DOHH2 (cell line): ENCODE data around the gene HOXA2.

Experiments used
- H3F3A ChIP-seq: fragments of 200-600 bp; sonication (generic), shearing (Covaris generic); 2 replicates; pipeline ENCODE4 v1.6.0; 2016; ENCODE audit warnings: antibody characterized with exemption, mild to moderate bottlenecking; ENCODE audit not compliant: control insufficient read depth, insufficient read depth
- H3K27ac ChIP-seq: fragments of 200-600 bp; sonication (generic); 2 replicates; pipeline ENCODE4 v1.5.1; 2014; ENCODE audit warnings: low read depth, mild to moderate bottlenecking, low read length, moderate library complexity
- H3K27me3 ChIP-seq: fragments of 200-600 bp; sonication (generic); 2 replicates; pipeline ENCODE4 v1.6.1; 2014; ENCODE audit warnings: mild to moderate bottlenecking, low read length, mixed read lengths; ENCODE audit not compliant: control insufficient read depth
- H3K36me3 ChIP-seq: fragments of 200-600 bp; sonication (generic); 2 replicates; pipeline ENCODE4 v1.6.1; 2014; ENCODE audit warnings: mild to moderate bottlenecking, low read length, moderate library complexity, mixed read lengths; ENCODE audit not compliant: control insufficient read depth
- H3K4me1 ChIP-seq: fragments of 200-600 bp; sonication (generic); 2 replicates; pipeline ENCODE4 v1.6.1; 2014; ENCODE audit warnings: mild to moderate bottlenecking, low read length, mixed read lengths; ENCODE audit not compliant: control insufficient read depth
- H3K4me2 ChIP-seq: fragments of 200-600 bp; sonication (generic); 2 replicates; pipeline ENCODE4 v1.6.0; 2014; ENCODE audit warnings: mild to moderate bottlenecking, low read length, moderate library complexity
- H3K4me3 ChIP-seq: fragments of 200-600 bp; sonication (generic); 2 replicates; pipeline ENCODE4 v1.5.1; 2014; ENCODE audit warnings: mild to moderate bottlenecking, low read length, mixed read lengths
- H3K79me2 ChIP-seq: fragments of 200-600 bp; sonication (generic); 2 replicates; pipeline ENCODE4 v1.6.1; 2014; ENCODE audit warnings: mild to moderate bottlenecking, low read length, mixed read lengths; ENCODE audit not compliant: control insufficient read depth
- H3K9me2 ChIP-seq: fragments of 200-600 bp; sonication (generic); replicated peaks from 2 replicates; pipeline ENCODE4 v1.6.1; 2014; ENCODE audit warnings: mild to moderate bottlenecking, low read length, mixed read lengths; ENCODE audit not compliant: control insufficient read depth
- H3K9me3 ChIP-seq: fragments of 200-600 bp; sonication (generic); 2 replicates; pipeline ENCODE4 v1.6.1; 2014; ENCODE audit warnings: antibody characterized with exemption, low read length, mixed read lengths; ENCODE audit not compliant: control insufficient read depth, insufficient read depth
- H4K20me1 ChIP-seq: fragments of 200-600 bp; sonication (generic); 2 replicates; pipeline ENCODE4 v1.6.0; 2014; ENCODE audit warnings: low read depth, mild to moderate bottlenecking, antibody characterized with exemption, low read length, moderate library complexity; ENCODE audit not compliant: control insufficient read depth, insufficient read depth
- EZH2phosphoT487 ChIP-seq: fragments of 200-600 bp; sonication (generic); IDR thresholded peaks from 2 replicates; pipeline ENCODE4 v1.6.1; 2017; ENCODE audit warnings: borderline replicate concordance, mild to moderate bottlenecking, antibody characterized with exemption, low read length, moderate library complexity, mixed read lengths
- TF ChIP-seq, protein P1 (sequence below): fragments of 200-600 bp; sonication (generic); IDR thresholded peaks from one replicate; pipeline ENCODE4 v1.5.1; 2014; ENCODE audit warnings: antibody characterized with exemption, mild to moderate bottlenecking, low read depth, low read length; ENCODE audit not compliant: poor library complexity, severe bottlenecking

Gene HOXA2

DNA sequence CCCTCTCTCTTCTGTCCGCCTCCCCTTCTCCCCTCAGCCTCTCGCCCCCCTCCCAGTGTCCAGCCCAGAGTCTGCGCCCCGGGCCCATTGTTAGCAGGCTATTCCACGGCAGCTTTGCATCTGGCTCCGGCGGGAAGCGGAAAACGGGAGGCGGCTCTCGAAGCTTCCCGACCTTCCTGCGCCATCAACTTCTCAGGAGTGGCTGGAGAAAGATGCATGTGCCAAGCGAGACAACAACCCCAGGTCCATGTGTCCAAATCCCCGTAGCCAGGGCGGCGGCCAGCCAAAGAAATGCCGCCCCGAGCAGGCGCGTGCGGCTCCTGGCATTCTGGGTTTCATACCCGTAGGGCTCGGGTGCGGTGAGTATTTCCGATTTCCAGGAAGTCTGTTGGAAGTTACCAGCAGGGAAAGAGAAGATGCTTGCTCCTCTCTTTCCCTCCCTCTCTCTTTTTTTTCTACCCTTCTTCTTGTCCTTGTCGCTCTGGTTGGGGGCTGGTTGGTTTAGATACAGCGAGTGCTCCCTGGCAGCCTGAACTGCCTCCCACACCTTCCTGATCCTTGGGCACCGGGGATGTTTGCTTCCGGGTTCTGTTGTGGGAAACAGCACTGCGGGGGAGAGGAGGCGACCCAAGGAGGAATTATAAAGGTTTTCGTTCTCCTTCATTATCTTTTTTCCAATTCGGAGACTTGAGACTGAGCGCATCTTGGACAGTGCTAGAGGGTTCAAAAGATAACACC is 1.2 kb upstream of the HOXA2 start:
- no peaks in the 10 kb centered on the region for H3K79me2 ChIP-seq
- no peaks in the 10 kb centered on the region for H3K36me3 ChIP-seq
- TF ChIP-seq EZH2phosphoT487, result no peak
- TF ChIP-seq, protein P1, sequence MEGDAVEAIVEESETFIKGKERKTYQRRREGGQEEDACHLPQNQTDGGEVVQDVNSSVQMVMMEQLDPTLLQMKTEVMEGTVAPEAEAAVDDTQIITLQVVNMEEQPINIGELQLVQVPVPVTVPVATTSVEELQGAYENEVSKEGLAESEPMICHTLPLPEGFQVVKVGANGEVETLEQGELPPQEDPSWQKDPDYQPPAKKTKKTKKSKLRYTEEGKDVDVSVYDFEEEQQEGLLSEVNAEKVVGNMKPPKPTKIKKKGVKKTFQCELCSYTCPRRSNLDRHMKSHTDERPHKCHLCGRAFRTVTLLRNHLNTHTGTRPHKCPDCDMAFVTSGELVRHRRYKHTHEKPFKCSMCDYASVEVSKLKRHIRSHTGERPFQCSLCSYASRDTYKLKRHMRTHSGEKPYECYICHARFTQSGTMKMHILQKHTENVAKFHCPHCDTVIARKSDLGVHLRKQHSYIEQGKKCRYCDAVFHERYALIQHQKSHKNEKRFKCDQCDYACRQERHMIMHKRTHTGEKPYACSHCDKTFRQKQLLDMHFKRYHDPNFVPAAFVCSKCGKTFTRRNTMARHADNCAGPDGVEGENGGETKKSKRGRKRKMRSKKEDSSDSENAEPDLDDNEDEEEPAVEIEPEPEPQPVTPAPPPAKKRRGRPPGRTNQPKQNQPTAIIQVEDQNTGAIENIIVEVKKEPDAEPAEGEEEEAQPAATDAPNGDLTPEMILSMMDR, result no peak
- H3K4me1 ChIP-seq, result no peaks in the 10 kb centered on the region
- no peaks in the 10 kb centered on the region for H4K20me1 ChIP-seq
- H3K9me2 ChIP-seq, result no peaks in the 10 kb centered on the region
- no peak overlapping the region for H3K27ac ChIP-seq
- peaks cover 5% of the 10 kb centered on the region; the same call in 1 of the 2 replicates for H3F3A ChIP-seq
- H3K4me3 ChIP-seq, result no peak overlapping the region
- no peak overlapping the region for H3K4me2 ChIP-seq
- no peaks in the 10 kb centered on the region for H3K9me3 ChIP-seq
- peaks cover 28% of the 10 kb centered on the region for H3K27me3 ChIP-seq

- Histone ChIP-seq H3K27me3 (peaks cover 28% of the 10 kb centered on the region), H3K36me3 (no peaks in the 10 kb centered on the region), H3K9me3 (no peaks in the 10 kb centered on the region), H3K4me3 (no peak overlapping the region), H4K20me1 (no peaks in the 10 kb centered on the region), H3F3A (peaks cover 5% of the 10 kb centered on the region; the same call in 1 of the 2 replicates), H3K27ac (no peak overlapping the region), H3K4me1 (peaks cover 6% of the 10 kb centered on the region), H3K79me2 (peaks cover 9% of the 10 kb centered on the region), H3K4me2 (no peak overlapping the region), H3K9me2 (no peaks in the 10 kb centered on the region)
- no peak for TF ChIP-seq EZH2phosphoT487
- TF ChIP-seq, protein P1, result no peak
Observed at GRCh38 chr7:27101957-27102580, 414 bp downstream of the HOXA2 start.

DNA sequence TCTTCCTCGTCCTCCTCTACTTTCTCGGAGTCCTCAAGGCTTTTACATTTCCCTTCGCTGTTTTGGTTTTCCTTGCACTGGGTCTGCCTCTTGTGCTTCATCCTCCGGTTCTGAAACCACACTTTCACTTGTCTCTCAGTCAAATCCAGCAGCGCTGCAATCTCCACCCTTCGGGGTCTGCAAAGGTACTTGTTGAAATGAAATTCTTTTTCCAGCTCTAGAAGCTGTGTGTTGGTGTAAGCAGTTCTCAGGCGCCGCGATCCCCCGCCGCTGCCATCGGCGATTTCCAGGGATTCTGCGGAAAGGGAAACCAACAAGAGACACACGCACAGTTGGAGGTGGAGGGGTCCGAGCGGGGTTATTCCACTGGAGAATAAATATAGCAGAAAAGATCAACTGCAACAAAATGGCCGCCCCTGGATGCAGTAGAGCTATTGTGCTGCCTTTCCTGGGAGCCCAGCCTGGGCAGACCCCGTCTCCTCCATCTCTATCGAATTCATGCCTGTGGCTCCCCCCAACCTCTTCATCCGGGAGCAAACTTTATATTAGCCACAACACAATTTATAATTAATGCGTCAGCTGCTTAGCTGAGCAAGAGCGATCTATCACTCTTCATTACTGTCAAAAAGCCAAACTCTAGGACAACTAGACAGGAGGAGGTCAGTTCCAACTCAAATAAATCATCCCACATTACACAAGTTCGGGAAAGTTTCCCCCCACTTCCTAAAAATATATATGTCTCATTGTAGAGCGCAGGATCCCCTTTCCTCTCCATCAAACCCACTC is 1.1 kb downstream of the HOXA2 start:
- Histone ChIP-seq H3K27ac (no peak overlapping the region), H3F3A (peaks cover 3% of the 10 kb centered on the region; the same call in 1 of the 2 replicates), H3K9me3 (no peaks in the 10 kb centered on the region), H3K4me1 (peaks cover 13% of the 10 kb centered on the region), H4K20me1 (no peaks in the 10 kb centered on the region), H3K4me2 (no peak overlapping the region), H3K27me3 (peaks cover 28% of the 10 kb centered on the region), H3K9me2 (no peaks in the 10 kb centered on the region), H3K4me3 (no peak overlapping the region), H3K36me3 (no peaks in the 10 kb centered on the region), H3K79me2 (peaks cover 15% of the 10 kb centered on the region)
- TF ChIP-seq, protein P1, result no peak
- TF ChIP-seq EZH2phosphoT487, result no peak
